HepG2 (cell line): ENCODE measurements around the gene CHST3. TPM values are rescaled to one million over a fixed set of nuclear protein-coding genes. Genes with fewer than 3 reads are reported as not detected.

Experiments used
- AKAP8 ChIP-seq: sonication (generic); formaldehyde crosslinking; IDR thresholded peaks from 2 replicates; pipeline ENCODE4 v1.5.1; 2020; ENCODE audit warnings: mild to moderate bottlenecking, missing genetic modification reagents
- FOSL2 ChIP-seq: sonication (generic); formaldehyde crosslinking; IDR thresholded peaks from 2 replicates; pipeline ENCODE4 v1.4.0; 2020; ENCODE audit warnings: missing genetic modification reagents
- GTF3A ChIP-seq: sonication (generic); formaldehyde crosslinking; conservative IDR thresholded peaks from 2 replicates; pipeline ENCODE4 v1.4.0; 2020; ENCODE audit warnings: mild to moderate bottlenecking, missing genetic modification reagents
- HNF4A ChIP-seq: sonication (generic); formaldehyde crosslinking; IDR thresholded peaks from 2 replicates; pipeline ENCODE4 v1.4.0; 2020; ENCODE audit warnings: missing genetic modification reagents
- PATZ1 ChIP-seq: sonication (generic); formaldehyde crosslinking; IDR thresholded peaks from 2 replicates; pipeline ENCODE4 v1.4.0; 2020; ENCODE audit warnings: missing genetic modification reagents
- PHF21A ChIP-seq: sonication (generic); formaldehyde crosslinking; IDR thresholded peaks from 2 replicates; pipeline ENCODE4 v1.5.0; 2020; ENCODE audit warnings: mild to moderate bottlenecking, missing genetic modification reagents
- RXRA ChIP-seq: sonication (generic); formaldehyde crosslinking; IDR thresholded peaks from 2 replicates; pipeline ENCODE4 v1.5.1; 2020; ENCODE audit warnings: missing genetic modification reagents
- SYNCRIP ChIP-seq: fragments of 200-400 bp; formaldehyde crosslinking; IDR thresholded peaks from 2 replicates; pipeline ENCODE4 v1.6.1; 2018; ENCODE audit warnings: mild to moderate bottlenecking, low read depth, low read length; ENCODE audit not compliant: insufficient read depth
- THAP11 ChIP-seq: IDR thresholded peaks from 2 replicates; pipeline ENCODE4 v1.6.1; 2016; ENCODE audit warnings: missing biosample characterization, missing genetic modification reagents
- YY1 ChIP-seq: IDR thresholded peaks from 2 replicates; pipeline ENCODE4 v1.6.1; 2011; ENCODE audit warnings: low read length, low read depth, moderate library complexity, mild to moderate bottlenecking; ENCODE audit not compliant: insufficient read depth, insufficient replicate concordance
- ZBTB25 ChIP-seq: IDR thresholded peaks from 2 replicates; pipeline ENCODE4 v1.6.1; 2018; ENCODE audit warnings: missing genetic modification reagents
- ZBTB7B ChIP-seq: sonication (generic); formaldehyde crosslinking; IDR thresholded peaks from 2 replicates; pipeline ENCODE4 v1.4.0; 2020; ENCODE audit warnings: missing genetic modification reagents
- ZFP37 ChIP-seq: sonication (generic); formaldehyde crosslinking; IDR thresholded peaks from 2 replicates; pipeline ENCODE4 v1.4.0; 2020; ENCODE audit warnings: missing genetic modification reagents, borderline replicate concordance
- ZMYM2 ChIP-seq: sonication (generic); formaldehyde crosslinking; IDR thresholded peaks from 2 replicates; pipeline ENCODE4 v1.8.0; 2022; ENCODE audit warnings: mild to moderate bottlenecking, missing genetic modification reagents
- ZNF501 ChIP-seq: sonication (generic); formaldehyde crosslinking; IDR thresholded peaks from 2 replicates; pipeline ENCODE4 v1.5.1; 2020; ENCODE audit warnings: mild to moderate bottlenecking, moderate library complexity, missing genetic modification reagents
- ZNF614 ChIP-seq: IDR thresholded peaks from 2 replicates; pipeline ENCODE4 v1.6.1; 2018; ENCODE audit warnings: missing biosample characterization, missing genetic modification reagents, inconsistent platforms, borderline replicate concordance
- ZNF747 ChIP-seq: sonication (generic); formaldehyde crosslinking; IDR thresholded peaks from 2 replicates; pipeline ENCODE4 v1.8.1; 2023; ENCODE audit warnings: missing genetic modification reagents, mild to moderate bottlenecking, borderline replicate concordance
- polyA plus RNA-seq, 8 experiments: library from polyadenylated mRNA; depleted of rRNA in 3 of 8; stranded (reverse) in 7 of 8; unstranded in 1 of 8; fragments of >200 nt; fragmentation: Illumina TruSeq in 4 of 8; extraction: Trizol in 4 of 8; gene quantifications; 2 replicates each; pipeline versions ENCODE4 v1.2.1 to v1.2.3, GENCODE V29; 2011 to 2016; ENCODE audit warnings: low read depth in 4 of 8, missing spikeins in 1 of 8, mixed read lengths in 1 of 8; ENCODE audit not compliant: insufficient read depth in 1 of 8
- total RNA-seq, 5 experiments: library from RNA; depleted of rRNA; stranded (reverse); fragments of >200 nt; fragmentation: Illumina TruSeq; extraction: Trizol; gene quantifications; 2 replicates each; pipeline ENCODE4 v1.2.3, GENCODE V29; 2016; ENCODE audit warnings: low read depth in 1 of 5
- TF ChIP-seq, protein P1 (sequence below), 2 experiments: sonication (generic) in 1 of 2; formaldehyde crosslinking in 1 of 2; IDR thresholded peaks; 2 replicates each; pipeline versions ENCODE4 v1.4.0 to v1.6.1; 2016 to 2020; ENCODE audit warnings: borderline replicate concordance in 1 of 2, low read depth in 1 of 2, mild to moderate bottlenecking in 1 of 2, missing genetic modification reagents in 1 of 2
- TF ChIP-seq, protein P2 (sequence below): sonication (generic); formaldehyde crosslinking; conservative IDR thresholded peaks from 2 replicates; pipeline ENCODE4 v1.8.0; 2022; ENCODE audit warnings: missing genetic modification reagents

CHST3 gene
- total and polyA plus RNA-seq, 2 of the 13 experiments (the other 11 are each of a cell fraction or from before 2014, with no cell fraction given) = 7.2 to 18.7 TPM

GRCh38 chr10:71981015-71981875 is 17.1 kb downstream of the CHST3 start (continued):
- 0 out of 2 replicates have a peak, but pooled peaks have one; percentile 32 for TF ChIP-seq ZNF501 (CRISPR knock-in tag)
- 0 out of 2 replicates have a peak, but pooled peaks have one; percentile 19 for TF ChIP-seq ZMYM2 (CRISPR knock-in tag)
- TF ChIP-seq ZNF747 (CRISPR knock-in tag) = peak; percentile 78
- 0 out of 2 replicates have a peak, but pooled peaks have one; percentile 13 for TF ChIP-seq THAP11
- no peak for TF ChIP-seq GTF3A (CRISPR knock-in tag)
- TF ChIP-seq, protein P1, sequence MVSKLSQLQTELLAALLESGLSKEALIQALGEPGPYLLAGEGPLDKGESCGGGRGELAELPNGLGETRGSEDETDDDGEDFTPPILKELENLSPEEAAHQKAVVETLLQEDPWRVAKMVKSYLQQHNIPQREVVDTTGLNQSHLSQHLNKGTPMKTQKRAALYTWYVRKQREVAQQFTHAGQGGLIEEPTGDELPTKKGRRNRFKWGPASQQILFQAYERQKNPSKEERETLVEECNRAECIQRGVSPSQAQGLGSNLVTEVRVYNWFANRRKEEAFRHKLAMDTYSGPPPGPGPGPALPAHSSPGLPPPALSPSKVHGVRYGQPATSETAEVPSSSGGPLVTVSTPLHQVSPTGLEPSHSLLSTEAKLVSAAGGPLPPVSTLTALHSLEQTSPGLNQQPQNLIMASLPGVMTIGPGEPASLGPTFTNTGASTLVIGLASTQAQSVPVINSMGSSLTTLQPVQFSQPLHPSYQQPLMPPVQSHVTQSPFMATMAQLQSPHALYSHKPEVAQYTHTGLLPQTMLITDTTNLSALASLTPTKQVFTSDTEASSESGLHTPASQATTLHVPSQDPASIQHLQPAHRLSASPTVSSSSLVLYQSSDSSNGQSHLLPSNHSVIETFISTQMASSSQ (IDR thresholded peaks at IDR 0.05; ENCODE audit: low read depth) = no peak
- TF ChIP-seq, protein P1 (CRISPR knock-in tag; IDR thresholded peaks at IDR 0.05; ENCODE audit: borderline replicate concordance) = peak; percentile 65; the same call in 1 of the 2 replicates
- TF ChIP-seq SYNCRIP = no peak
- peak; percentile 99 for TF ChIP-seq PATZ1 (CRISPR knock-in tag)
- peak; percentile 31 for TF ChIP-seq RXRA (CRISPR knock-in tag)
- no peak for TF ChIP-seq ZBTB25
- TF ChIP-seq AKAP8 = 0 out of 2 replicates have a peak, but pooled peaks have one; percentile 39
- peak; percentile 26; the same call in 1 of the 2 replicates for TF ChIP-seq FOSL2 (CRISPR knock-in tag)
- TF ChIP-seq, protein P2, sequence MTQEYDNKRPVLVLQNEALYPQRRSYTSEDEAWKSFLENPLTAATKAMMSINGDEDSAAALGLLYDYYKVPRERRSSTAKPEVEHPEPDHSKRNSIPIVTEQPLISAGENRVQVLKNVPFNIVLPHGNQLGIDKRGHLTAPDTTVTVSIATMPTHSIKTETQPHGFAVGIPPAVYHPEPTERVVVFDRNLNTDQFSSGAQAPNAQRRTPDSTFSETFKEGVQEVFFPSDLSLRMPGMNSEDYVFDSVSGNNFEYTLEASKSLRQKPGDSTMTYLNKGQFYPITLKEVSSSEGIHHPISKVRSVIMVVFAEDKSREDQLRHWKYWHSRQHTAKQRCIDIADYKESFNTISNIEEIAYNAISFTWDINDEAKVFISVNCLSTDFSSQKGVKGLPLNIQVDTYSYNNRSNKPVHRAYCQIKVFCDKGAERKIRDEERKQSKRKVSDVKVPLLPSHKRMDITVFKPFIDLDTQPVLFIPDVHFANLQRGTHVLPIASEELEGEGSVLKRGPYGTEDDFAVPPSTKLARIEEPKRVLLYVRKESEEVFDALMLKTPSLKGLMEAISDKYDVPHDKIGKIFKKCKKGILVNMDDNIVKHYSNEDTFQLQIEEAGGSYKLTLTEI (CRISPR knock-in tag) = no peak
- TF ChIP-seq ZBTB7B (CRISPR knock-in tag) = peak; percentile 72
- no peak for TF ChIP-seq ZFP37 (CRISPR knock-in tag)
- peak; percentile 49 for TF ChIP-seq HNF4A (CRISPR knock-in tag)
- TF ChIP-seq ZNF614 = peak; percentile 51; the same call in 1 of the 2 replicates
- peak; percentile 85 for TF ChIP-seq YY1
- peak; percentile 75 for TF ChIP-seq PHF21A (CRISPR knock-in tag)
